B cell (primary cell): ENCODE results near the gene VSIG10. TPM values are rescaled to one million over a fixed set of nuclear protein-coding genes. Genes with fewer than 3 reads are reported as not detected.

Experiments
- ATAC-seq: fragments of 200-7000 bp; cut with Tn5 transposase; one replicate; pipeline ENCODE4 v1.10.0; 2021; ENCODE audit warnings: low read depth, mild to moderate bottlenecking, moderate number of reproducible peaks, moderate library complexity
- CTCF ChIA-PET: fragments of 350-600 bp; sonication (Branson Sonifier 250); formaldehyde crosslinking; loops from one replicate; lab custom pipeline; 2021; ENCODE audit warnings: antibody characterized with exemption, inconsistent platforms; lab: Charles Lee
- POLR2A ChIA-PET: fragments of 350-600 bp; sonication (Branson Sonifier 250); formaldehyde crosslinking; loops from one replicate; lab custom pipeline; 2021; ENCODE audit warnings: antibody characterized with exemption; lab: Charles Lee
- DNase-seq: peaks from one replicate; pipeline ENCODE4 v3.0.0; 2013
- H2AFZ ChIP-seq: 2 replicates; pipeline ENCODE4 v1.6.1; 2012; ENCODE audit warnings: mild to moderate bottlenecking, low read depth, low read length; ENCODE audit not compliant: insufficient read depth, poor library complexity, severe bottlenecking
- H3K27ac ChIP-seq, 2 donors: 1 replicate in 1 of 2; 2 replicates in 1 of 2; pipeline ENCODE4 v1.5.1; 2012 to 2013; ENCODE audit warnings: low read length in 2 of 2, mild to moderate bottlenecking in 2 of 2, moderate library complexity in 1 of 2
- H3K27me3 ChIP-seq, 4 experiments: fragments of 200-600 bp in 1 of 4; sonication (generic) in 1 of 4; replicated peaks in 1 of 4; 1 replicate in 2 of 4; 2 replicates in 2 of 4; pipeline versions ENCODE4 v1.6.1 to v1.7.0; 2013 to 2016; ENCODE audit warnings: low read length in 3 of 4, mild to moderate bottlenecking in 2 of 4, mixed read lengths in 1 of 4, moderate library complexity in 1 of 4; ENCODE audit not compliant: insufficient read depth in 4 of 4, control insufficient read depth in 3 of 4; ENCODE audit errors: control extremely low read depth in 1 of 4
- H3K36me3 ChIP-seq, 2 experiments: replicated peaks in 1 of 2; 1 replicate in 1 of 2; 2 replicates in 1 of 2; pipeline versions ENCODE4 v1.6.1 to v1.7.1; 2013; ENCODE audit warnings: low read length in 1 of 2; ENCODE audit not compliant: insufficient read depth in 2 of 2, control insufficient read depth in 1 of 2; ENCODE audit errors: control extremely low read depth in 1 of 2, extremely low read depth in 1 of 2
- H3K4me1 ChIP-seq, 2 donors: fragments of 200-600 bp in 1 of 2; sonication (generic) in 1 of 2; 1 replicate in 1 of 2; 2 replicates in 1 of 2; pipeline versions ENCODE4 v1.5.1 to v1.6.1; 2013 to 2017; ENCODE audit warnings: low read length in 2 of 2; ENCODE audit not compliant: control insufficient read depth in 2 of 2, insufficient read depth in 2 of 2
- H3K4me2 ChIP-seq: replicated peaks from 2 replicates; pipeline ENCODE3; 2012; ENCODE audit warnings: mild to moderate bottlenecking, low read depth, low read length; ENCODE audit not compliant: poor library complexity, severe bottlenecking
- H3K4me3 ChIP-seq, 5 experiments: fragments of 200-600 bp in 1 of 5; sonication (generic) in 1 of 5; 1 replicate in 3 of 5; 2 replicates in 2 of 5; pipeline versions ENCODE4 v1.5.1 to v1.7.0; 2011 to 2016; ENCODE audit warnings: low read length in 4 of 5, mild to moderate bottlenecking in 4 of 5, low read depth in 2 of 5, control low read depth in 1 of 5, moderate library complexity in 1 of 5; ENCODE audit not compliant: insufficient read depth in 1 of 5; ENCODE audit errors: control extremely low read depth in 1 of 5, extremely low read depth in 1 of 5
- H3K79me2 ChIP-seq: fragments of 200-600 bp; sonication (generic); one replicate; pipeline ENCODE4 v1.6.0; 2016; ENCODE audit warnings: low read length; ENCODE audit not compliant: control insufficient read depth, insufficient read depth
- H3K9ac ChIP-seq: fragments of 200-600 bp; sonication (generic); 2 replicates; pipeline ENCODE4 v1.6.1; 2017; ENCODE audit warnings: mild to moderate bottlenecking, low read length, moderate library complexity
- H3K9me3 ChIP-seq, 3 donors: one replicate each; pipeline versions ENCODE4 v1.6.1 to v1.7.1; 2013; ENCODE audit warnings: low read length in 2 of 3; ENCODE audit not compliant: control insufficient read depth in 2 of 3, insufficient read depth in 1 of 3; ENCODE audit errors: control extremely low read depth in 1 of 3
- H4K20me1 ChIP-seq: 2 replicates; pipeline ENCODE4 v1.6.0; 2012; ENCODE audit warnings: mild to moderate bottlenecking, low read length; ENCODE audit not compliant: insufficient read depth, control insufficient read depth, poor library complexity, severe bottlenecking
- H3K27ac Mint-ChIP-seq: one replicate; pipeline ENCODE4 v1.8.0; 2021; ENCODE audit warnings: mixed read lengths
- H3K27me3 Mint-ChIP-seq: one replicate; pipeline ENCODE4 v1.8.0; 2021; ENCODE audit warnings: mixed read lengths
- H3K4me1 Mint-ChIP-seq: one replicate; pipeline ENCODE4 v1.8.0; 2021; ENCODE audit warnings: mixed read lengths
- H3K4me3 Mint-ChIP-seq: one replicate; pipeline ENCODE4 v1.8.0; 2021; ENCODE audit warnings: mixed read lengths
- H3K9me3 Mint-ChIP-seq: one replicate; pipeline ENCODE4 v1.8.0; 2022; ENCODE audit warnings: mixed read lengths; ENCODE audit not compliant: insufficient read depth
- EZH2 ChIP-seq: IDR thresholded peaks from 2 replicates; pipeline ENCODE4 v1.6.1; 2012; ENCODE audit warnings: borderline replicate concordance, low read depth, mild to moderate bottlenecking, moderate library complexity, low read length; ENCODE audit not compliant: insufficient read depth, poor library complexity, severe bottlenecking
- WGBS: methylation state at CpG from one replicate; pipeline ENCODE4 v1.1.5; 2013; ENCODE audit warnings: missing lambda C conversion rate; ENCODE audit not compliant: insufficient coverage; 5-methylcytosine and 5-hydroxymethylcytosine counted together
- intact Hi-C: fragments of 100-400 bp; cut with micrococcal nuclease; formaldehyde crosslinking; loops from one replicate; pipeline ENCODE4 v1.10.0; 2022
- polyA plus RNA-seq: library from polyadenylated mRNA; depleted of rRNA; stranded (reverse); fragments of >200 nt; gene quantifications from 2 replicates; pipeline ENCODE4 v1.2.3, GENCODE V29; 2012
- total RNA-seq, 2 donors: library from RNA; stranded (reverse); fragments of 120-200 nt in 1 of 2; gene quantifications; 1 replicate in 1 of 2; 2 replicates in 1 of 2; pipeline versions ENCODE4 v1.2.3 to v1.2.4, GENCODE V29; 2013 to 2022
- TF ChIP-seq, protein P1 (sequence below): fragments of 200-600 bp; IDR thresholded peaks from one replicate; pipeline ENCODE4 v1.8.0; 2022; ENCODE audit warnings: antibody characterized with exemption, mild to moderate bottlenecking

VSIG10 gene
- total and polyA plus RNA-seq, 2 donors (not counting 1 experiment from before 2014, with no cell fraction given), result 0.34 to 2.6 TPM

DNA sequence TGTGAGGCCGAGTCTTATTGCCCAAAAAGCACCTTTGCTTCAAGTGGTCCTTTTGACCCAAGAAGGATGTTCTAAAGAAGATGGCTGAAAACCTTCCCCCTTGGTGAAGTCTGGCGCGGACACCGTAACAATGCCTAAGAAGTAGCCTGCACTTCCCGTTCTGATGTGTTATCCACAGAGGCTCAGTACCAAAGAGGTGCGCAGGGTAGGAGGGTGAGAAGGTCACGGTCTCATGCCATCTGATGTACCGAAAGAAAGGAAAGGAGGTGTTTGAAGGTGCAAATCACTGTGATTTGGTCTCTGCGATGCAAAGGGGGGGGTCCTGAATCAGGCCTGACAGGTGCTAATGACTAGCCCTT is 42.0 kb upstream of the VSIG10 start:
- no peak overlapping the region for H3K27ac ChIP-seq
- TF ChIP-seq, protein P1, sequence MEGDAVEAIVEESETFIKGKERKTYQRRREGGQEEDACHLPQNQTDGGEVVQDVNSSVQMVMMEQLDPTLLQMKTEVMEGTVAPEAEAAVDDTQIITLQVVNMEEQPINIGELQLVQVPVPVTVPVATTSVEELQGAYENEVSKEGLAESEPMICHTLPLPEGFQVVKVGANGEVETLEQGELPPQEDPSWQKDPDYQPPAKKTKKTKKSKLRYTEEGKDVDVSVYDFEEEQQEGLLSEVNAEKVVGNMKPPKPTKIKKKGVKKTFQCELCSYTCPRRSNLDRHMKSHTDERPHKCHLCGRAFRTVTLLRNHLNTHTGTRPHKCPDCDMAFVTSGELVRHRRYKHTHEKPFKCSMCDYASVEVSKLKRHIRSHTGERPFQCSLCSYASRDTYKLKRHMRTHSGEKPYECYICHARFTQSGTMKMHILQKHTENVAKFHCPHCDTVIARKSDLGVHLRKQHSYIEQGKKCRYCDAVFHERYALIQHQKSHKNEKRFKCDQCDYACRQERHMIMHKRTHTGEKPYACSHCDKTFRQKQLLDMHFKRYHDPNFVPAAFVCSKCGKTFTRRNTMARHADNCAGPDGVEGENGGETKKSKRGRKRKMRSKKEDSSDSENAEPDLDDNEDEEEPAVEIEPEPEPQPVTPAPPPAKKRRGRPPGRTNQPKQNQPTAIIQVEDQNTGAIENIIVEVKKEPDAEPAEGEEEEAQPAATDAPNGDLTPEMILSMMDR, result no peak
- TF ChIP-seq EZH2, result no peak
- H3K4me1 ChIP-seq, result no peaks in the 10 kb centered on the region
- ChIA-PET CTCF (no interaction called here), POLR2A (no interaction called here)
- H3K4me3 Mint-ChIP-seq, result no peak overlapping the region
- WGBS, result 95% methylated on average over 7 of the region's 9 CpGs
- H3K79me2 ChIP-seq, result no peaks in the 10 kb centered on the region
- H3K9me3 Mint-ChIP-seq, result no peaks in the 10 kb centered on the region
- H4K20me1 ChIP-seq, result no peaks in the 10 kb centered on the region
- H3K4me3 ChIP-seq, result no peak overlapping the region
- intact Hi-C loops, result no loop called here
- no peak overlapping the region for H3K9ac ChIP-seq
- H3K27me3 ChIP-seq, result no peaks in the 10 kb centered on the region
- H3K4me1 Mint-ChIP-seq, result peaks cover 6% of the 10 kb centered on the region
- no peaks in the 10 kb centered on the region for H3K9me3 ChIP-seq
- H2AFZ ChIP-seq, result no peak overlapping the region
- H3K4me2 ChIP-seq, result no peak overlapping the region
- peak overlapping the region; percentile 53 for H3K27ac Mint-ChIP-seq
- DNase-seq, result no peak
- ATAC-seq, result no peak
- peaks cover 5 to 38% of the 10 kb centered on the region in 2 experiments for H3K36me3 ChIP-seq
- H3K27me3 Mint-ChIP-seq, result no peaks in the 10 kb centered on the region

DNA sequence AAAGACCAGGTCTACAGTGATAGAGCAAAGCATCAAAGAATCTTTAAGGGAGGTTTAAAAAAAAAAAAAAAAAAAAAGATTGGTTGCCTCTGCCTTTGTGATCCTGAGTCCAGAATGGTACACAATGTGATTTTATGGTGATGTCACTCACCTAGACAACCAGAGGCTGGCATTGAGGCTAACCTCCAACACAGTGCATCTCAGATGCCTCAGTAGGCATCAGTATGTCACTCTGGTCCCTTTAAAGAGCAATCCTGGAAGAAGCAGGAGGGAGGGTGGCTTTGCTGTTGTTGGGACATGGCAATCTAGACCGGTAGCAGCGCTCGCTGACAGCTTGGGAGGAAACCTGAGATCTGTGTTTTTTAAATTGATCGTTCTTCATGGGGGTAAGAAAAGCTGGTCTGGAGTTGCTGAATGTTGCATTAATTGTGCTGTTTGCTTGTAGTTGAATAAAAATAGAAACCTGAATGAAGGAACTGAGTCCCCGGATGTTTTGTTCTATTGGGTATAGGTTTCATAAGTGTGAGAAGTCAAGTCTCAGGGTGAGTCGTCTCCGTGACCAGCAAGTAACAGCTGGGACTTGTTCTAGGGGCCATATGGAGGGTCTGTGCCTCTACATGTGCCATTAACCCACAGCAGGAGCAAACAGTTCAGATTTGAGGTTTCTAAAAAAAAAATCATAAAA is 41.4 kb upstream of the VSIG10 start:
- Mint-ChIP-seq H3K27ac (no peak overlapping the region), H3K4me1 (peaks cover 6% of the 10 kb centered on the region), H3K27me3 (no peaks in the 10 kb centered on the region), H3K4me3 (no peak overlapping the region), H3K9me3 (no peaks in the 10 kb centered on the region)
- intact Hi-C loops, result no loop called here
- H3K4me2 ChIP-seq, result no peak overlapping the region
- ChIA-PET CTCF (no interaction called here), POLR2A (no interaction called here)
- 86% methylated on average over 7 of the region's 7 CpGs for WGBS
- H3K27me3 ChIP-seq, result no peaks in the 10 kb centered on the region
- H3K36me3 ChIP-seq, result peaks cover 5 to 41% of the 10 kb centered on the region in 2 experiments
- no peaks in the 10 kb centered on the region for H4K20me1 ChIP-seq
- H3K4me3 ChIP-seq, result no peak overlapping the region
- peak overlapping the region in 1 of 2 donors; percentile 33 for H3K27ac ChIP-seq
- no peaks in the 10 kb centered on the region for H3K9me3 ChIP-seq
- H3K9ac ChIP-seq, result no peak overlapping the region
- no peak for ATAC-seq
- peaks cover under 1% of the 10 kb centered on the region for H3K79me2 ChIP-seq
- no peak for TF ChIP-seq EZH2
- TF ChIP-seq, protein P1, result no peak
- no peak for DNase-seq
- no peaks in the 10 kb centered on the region for H3K4me1 ChIP-seq
- no peak overlapping the region for H2AFZ ChIP-seq
